Ovary (tissue), 3 donors: Measurements from ENCODE around the gene CCDC63.

ENCODE experiments used
- POLR2A ChIP-seq: fragments of 450-650 bp; IDR thresholded peaks from one replicate; pipeline ENCODE4 v1.6.1; 2017; ENCODE audit warnings: antibody characterized with exemption, mild to moderate bottlenecking, moderate library complexity
- TF ChIP-seq, protein P1 (sequence below), 3 donors: fragments of 450-650 bp in 2 of 3; fragments of 200-600 bp in 1 of 3; IDR thresholded peaks; one replicate each; pipeline versions ENCODE4 v1.5.1 to v1.8.0; 2016 to 2022; ENCODE audit warnings: antibody characterized with exemption in 3 of 3, mild to moderate bottlenecking in 1 of 3
- donor health status: DM: no; HTN: no; CAD: no.

DNA sequence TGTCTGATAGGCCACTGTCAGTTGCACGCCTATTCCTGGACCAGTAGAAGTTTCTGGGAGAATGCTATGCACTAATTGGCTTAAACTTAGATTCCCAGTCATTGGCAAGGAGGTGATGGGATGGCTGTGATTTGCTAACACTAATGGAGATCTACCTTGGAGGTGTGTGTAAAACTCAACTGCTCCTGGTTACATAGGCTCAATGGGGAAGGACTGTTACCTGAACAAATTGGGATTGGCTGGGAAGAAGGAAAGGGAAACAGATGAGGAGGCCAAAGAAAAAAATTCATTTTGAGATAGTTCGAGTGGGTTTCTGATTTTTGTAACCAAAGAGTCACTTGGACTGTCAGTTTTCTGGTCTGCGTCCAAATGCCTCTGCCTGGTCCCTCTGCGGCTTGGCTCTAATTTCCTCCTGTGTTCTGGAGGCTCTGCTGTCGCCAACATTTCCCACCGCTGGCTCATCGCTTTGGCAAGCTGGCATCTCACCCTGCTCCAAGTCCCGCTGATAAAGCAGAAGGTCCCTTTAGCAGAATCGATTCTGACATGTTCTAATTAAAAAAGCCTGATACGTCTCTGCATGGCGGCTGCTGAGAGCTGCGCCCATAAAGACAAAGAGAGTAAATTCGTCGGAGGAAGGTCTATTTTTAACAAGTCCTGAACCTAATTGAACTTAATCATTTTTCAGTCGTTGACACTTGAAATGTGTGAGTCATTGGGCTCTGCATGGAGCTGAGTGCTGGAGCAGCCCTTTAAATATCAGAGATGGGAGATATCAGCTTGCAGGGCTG lies 2.0 kb upstream of the CCDC63 start:
- TF ChIP-seq, protein P1, sequence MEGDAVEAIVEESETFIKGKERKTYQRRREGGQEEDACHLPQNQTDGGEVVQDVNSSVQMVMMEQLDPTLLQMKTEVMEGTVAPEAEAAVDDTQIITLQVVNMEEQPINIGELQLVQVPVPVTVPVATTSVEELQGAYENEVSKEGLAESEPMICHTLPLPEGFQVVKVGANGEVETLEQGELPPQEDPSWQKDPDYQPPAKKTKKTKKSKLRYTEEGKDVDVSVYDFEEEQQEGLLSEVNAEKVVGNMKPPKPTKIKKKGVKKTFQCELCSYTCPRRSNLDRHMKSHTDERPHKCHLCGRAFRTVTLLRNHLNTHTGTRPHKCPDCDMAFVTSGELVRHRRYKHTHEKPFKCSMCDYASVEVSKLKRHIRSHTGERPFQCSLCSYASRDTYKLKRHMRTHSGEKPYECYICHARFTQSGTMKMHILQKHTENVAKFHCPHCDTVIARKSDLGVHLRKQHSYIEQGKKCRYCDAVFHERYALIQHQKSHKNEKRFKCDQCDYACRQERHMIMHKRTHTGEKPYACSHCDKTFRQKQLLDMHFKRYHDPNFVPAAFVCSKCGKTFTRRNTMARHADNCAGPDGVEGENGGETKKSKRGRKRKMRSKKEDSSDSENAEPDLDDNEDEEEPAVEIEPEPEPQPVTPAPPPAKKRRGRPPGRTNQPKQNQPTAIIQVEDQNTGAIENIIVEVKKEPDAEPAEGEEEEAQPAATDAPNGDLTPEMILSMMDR (IDR thresholded peaks at IDR 0.05): no peak
- no peak for TF ChIP-seq POLR2A
